GM12873 (cell line): ENCODE measurements around the gene SLC35F4.

Experiments
- TF ChIP-seq, protein P1 (sequence below): IDR thresholded peaks from 2 replicates; pipeline ENCODE4 v1.5.1; 2012; ENCODE audit warnings: low read depth, mild to moderate bottlenecking, moderate library complexity, low read length, control low read depth; ENCODE audit not compliant: insufficient read depth; ENCODE audit errors: missing control alignments

Gene SLC35F4

DNA sequence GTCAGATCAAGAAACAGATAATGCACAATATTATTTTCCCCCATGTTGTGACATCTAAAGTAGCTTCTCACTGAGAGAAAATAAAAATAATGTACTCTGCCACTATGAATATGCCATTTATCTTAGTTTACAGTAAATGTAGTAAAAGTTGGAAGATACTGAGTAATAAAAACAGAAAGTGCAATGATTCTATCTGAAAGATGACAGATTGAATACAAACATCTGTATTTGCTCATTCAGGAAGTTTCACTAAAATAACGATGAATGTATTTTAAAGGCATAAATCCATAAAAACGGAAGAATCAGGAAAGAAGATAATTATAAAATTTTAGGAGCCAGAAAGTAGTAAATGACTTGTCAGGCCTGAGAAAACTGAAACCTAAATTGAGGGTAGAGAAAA, 18.2 kb downstream of the SLC35F4 start:
- TF ChIP-seq, protein P1, sequence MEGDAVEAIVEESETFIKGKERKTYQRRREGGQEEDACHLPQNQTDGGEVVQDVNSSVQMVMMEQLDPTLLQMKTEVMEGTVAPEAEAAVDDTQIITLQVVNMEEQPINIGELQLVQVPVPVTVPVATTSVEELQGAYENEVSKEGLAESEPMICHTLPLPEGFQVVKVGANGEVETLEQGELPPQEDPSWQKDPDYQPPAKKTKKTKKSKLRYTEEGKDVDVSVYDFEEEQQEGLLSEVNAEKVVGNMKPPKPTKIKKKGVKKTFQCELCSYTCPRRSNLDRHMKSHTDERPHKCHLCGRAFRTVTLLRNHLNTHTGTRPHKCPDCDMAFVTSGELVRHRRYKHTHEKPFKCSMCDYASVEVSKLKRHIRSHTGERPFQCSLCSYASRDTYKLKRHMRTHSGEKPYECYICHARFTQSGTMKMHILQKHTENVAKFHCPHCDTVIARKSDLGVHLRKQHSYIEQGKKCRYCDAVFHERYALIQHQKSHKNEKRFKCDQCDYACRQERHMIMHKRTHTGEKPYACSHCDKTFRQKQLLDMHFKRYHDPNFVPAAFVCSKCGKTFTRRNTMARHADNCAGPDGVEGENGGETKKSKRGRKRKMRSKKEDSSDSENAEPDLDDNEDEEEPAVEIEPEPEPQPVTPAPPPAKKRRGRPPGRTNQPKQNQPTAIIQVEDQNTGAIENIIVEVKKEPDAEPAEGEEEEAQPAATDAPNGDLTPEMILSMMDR = no peak

DNA sequence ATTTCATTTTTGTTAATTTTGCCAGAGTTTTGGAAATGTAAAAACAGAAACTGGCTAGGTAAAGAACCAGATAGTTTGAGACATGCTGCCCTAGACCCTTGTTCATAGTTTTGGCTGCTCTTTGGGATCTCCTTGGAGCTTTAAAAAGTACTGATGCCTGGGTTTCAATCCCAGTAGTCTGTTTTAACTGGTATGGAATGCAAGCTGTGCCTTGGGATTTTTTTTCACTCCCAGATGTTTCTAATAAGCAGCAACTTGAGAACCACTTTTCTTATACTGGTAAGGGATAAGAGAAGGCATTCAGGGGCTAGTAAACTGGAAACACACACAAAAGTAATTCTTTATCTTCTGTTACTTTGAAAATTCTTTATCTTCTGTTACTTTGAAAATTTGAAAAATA, 18.8 kb downstream of the SLC35F4 start:
- TF ChIP-seq, protein P1 = no peak

DNA sequence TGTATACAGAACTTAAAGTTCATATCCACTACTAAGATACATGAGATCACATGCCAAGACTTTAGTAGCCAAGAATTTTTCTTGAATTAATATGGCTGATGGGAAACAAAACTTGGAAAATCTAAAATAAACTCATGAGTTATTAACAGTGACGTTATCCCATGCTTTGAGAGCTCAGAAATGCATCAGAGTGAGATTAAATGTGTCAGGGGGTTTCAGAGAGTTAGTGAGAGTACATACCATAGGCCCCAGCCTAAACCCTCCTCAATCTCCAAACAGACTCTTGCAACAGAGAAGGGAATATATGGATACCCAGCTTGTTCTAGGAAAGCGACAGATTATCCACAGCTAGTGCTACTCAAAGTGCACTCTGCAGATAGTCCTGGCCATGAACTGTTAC, 19.3 kb downstream of the SLC35F4 start:
- TF ChIP-seq, protein P1 = no peak

DNA sequence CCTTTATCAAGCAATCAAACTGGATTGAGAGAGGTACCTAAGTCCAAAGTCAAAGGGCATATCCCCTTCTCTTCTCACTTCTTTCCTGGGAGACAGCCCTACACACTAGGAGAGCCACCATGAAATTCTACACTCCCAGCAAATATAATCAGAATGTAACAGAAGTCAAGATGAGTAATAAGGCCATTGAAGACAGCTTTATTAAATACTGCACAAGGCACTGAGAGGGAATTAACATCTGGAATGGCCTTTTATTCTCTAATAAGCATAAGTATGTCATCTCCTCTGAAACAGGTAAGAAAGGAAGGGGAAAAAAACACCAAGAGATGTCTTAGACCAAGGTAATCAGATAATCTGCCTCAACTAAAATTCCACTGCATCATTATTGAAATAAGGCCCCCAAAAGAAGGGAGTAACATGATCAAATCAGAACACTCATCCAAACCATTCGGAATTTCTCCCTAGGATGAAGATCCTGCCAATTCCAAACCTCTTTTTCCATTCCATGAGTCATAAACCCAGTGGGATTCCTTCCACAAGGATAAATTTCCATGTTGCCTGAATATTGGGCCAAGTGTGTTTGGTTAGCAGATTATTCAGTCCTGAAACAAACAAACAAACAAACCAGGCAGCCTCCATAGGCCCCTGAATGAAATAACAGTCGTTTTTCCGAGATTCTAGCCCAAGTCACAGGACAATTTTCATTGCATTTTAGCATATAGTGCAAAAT, 19.9 kb downstream of the SLC35F4 start:
- TF ChIP-seq, protein P1 = no peak

DNA sequence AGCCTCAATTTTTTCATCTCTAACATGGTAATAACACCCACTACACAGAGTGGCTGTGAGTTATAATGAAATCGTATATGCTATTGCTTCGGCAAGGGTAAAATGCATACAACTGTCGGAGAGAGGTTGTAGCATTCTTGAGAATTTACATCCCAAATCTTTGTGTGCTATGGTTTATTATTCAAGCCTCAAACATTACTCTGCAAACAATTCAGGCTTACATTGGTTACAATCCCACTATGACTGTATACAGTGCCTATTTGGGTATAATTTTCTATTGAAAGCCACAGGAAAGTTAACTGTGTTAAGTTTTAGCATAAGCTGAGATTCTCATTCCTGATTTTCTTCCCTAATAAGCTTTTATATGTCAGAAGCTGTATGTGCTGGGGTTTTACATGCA, 20.6 kb downstream of the SLC35F4 start:
- TF ChIP-seq, protein P1 = no peak

DNA sequence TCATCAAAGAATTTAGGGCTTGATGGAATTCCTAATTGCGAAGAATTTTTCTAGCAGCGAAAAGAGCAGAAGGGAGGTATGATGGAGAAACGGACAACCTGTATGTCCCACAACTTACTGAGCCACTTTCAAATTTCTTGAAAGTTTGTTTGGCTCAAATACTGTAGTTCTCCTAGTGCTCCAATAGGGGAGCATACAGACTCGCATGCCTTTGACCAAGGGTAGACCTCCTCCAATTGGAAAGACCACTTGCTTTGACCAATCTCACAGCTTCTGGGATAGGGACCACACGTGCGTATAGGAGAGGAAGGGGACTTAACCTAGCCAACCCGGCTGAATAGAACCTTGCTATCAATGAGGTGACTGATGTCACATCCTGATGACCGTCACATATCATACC, 28.6 kb downstream of the SLC35F4 start:
- TF ChIP-seq, protein P1 = peak; percentile 15

DNA sequence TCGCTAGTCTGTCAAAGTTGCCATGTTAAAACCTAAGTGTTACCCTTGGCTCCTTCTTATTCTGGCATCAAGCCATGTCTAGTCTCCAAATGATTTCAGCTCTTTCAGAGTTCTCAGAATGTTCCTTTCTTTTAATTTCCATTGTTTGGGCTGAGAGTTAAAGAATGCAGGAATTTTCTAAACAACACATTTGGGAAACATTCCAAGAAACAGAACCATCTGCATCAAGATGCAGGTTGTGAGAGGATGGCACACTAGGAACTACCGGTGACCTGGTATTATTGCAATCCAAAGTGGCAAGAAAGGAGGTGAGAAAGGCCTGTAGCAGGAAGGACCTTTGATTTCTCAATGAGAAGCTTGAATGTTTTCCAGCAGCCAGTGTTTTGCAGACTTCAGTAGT, 30.1 kb downstream of the SLC35F4 start:
- TF ChIP-seq, protein P1 = no peak
